OCI-LY7 (cell line): ENCODE measurements around the gene CDK17.

Source experiments
- CTCF ChIP-seq: fragments of 200-600 bp; sonication (generic); conservative IDR thresholded peaks from 2 replicates; pipeline ENCODE4 v1.5.1; 2014; ENCODE audit warnings: mild to moderate bottlenecking, antibody characterized with exemption, low read length, moderate library complexity, mixed read lengths
- EZH2phosphoT487 ChIP-seq: fragments of 200-600 bp; sonication (generic); IDR thresholded peaks from 2 replicates; pipeline ENCODE4 v1.6.1; 2018; ENCODE audit warnings: low read depth, borderline replicate concordance, mild to moderate bottlenecking, mixed run types, antibody characterized with exemption, low read length, moderate library complexity, mixed read lengths

GRCh38 chr12:96387981-96388380 is 12.3 kb downstream of the CDK17 start:
- TF ChIP-seq CTCF: no peak
- TF ChIP-seq EZH2phosphoT487: no peak
